ENCODE measurements around the gene NKAIN2. TPM values are rescaled to one million over a fixed set of nuclear protein-coding genes. Genes with fewer than 3 reads are reported as not detected.

Gene NKAIN2
- polyA plus RNA-seq, 1 donor from 2014 or later: not detected

- H3K4me1 Mint-ChIP-seq: no peaks in the 10 kb centered on the region
Measured at GRCh38 chr6:124490122-124490521, 686.5 kb downstream of the NKAIN2 start.

DNA sequence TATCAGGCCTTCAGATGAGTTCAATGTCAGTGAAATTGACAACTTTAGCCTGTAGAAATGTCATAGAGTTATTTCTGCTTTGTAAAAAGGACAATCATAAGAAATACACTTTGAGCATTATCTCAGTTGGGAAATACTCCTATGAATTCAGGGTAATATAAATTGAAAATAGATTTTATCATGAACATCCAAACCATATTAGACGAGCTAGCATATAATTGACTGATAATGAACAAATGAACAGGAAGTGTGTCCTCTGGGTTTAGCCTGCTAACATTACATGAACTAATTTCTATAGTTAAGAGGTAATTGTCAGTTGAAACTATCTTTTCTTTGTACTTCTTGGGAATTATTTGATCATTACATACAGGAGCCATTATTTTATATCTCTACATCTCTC lies 689.6 kb downstream of the NKAIN2 start:
- no peak overlapping the region for H3K4me3 Mint-ChIP-seq
- no peak overlapping the region for H3K27ac Mint-ChIP-seq
- peaks cover 0 to 9% (median 0%) of the 10 kb centered on the region in 3 donors for H3K9me3 Mint-ChIP-seq
- H3K27me3 Mint-ChIP-seq: no peaks in the 10 kb centered on the region
- H3K36me3 Mint-ChIP-seq: no peaks in the 10 kb centered on the region
- H3K4me1 Mint-ChIP-seq: no peaks in the 10 kb centered on the region

More at GRCh38 chr6:124490122-124490521, 686.5 kb downstream of the NKAIN2 start:
- peak overlapping the region in 1 of 3 donors; percentile 23 for H3K27ac Mint-ChIP-seq
- H3K36me3 Mint-ChIP-seq: no peaks in the 10 kb centered on the region
- peaks cover 0 to 5% (median 0%) of the 10 kb centered on the region in 3 donors for H3K9me3 Mint-ChIP-seq
- H3K4me3 Mint-ChIP-seq: no peak overlapping the region
- no peaks in the 10 kb centered on the region for H3K27me3 Mint-ChIP-seq

- Mint-ChIP-seq H3K36me3 (no peaks in the 10 kb centered on the region), H3K4me1 (no peaks in the 10 kb centered on the region), H3K27me3 (no peaks in the 10 kb centered on the region), H3K9me3 (peaks cover 0 to 4% (median 0%) of the 10 kb centered on the region in 3 donors), H3K4me3 (no peak overlapping the region), H3K27ac (no peak overlapping the region)
Measured at GRCh38 chr6:124494956-124495664, 691.4 kb downstream of the NKAIN2 start.

- H3K27me3 Mint-ChIP-seq: no peaks in the 10 kb centered on the region
- no peaks in the 10 kb centered on the region for H3K36me3 Mint-ChIP-seq
- no peak overlapping the region for H3K4me3 Mint-ChIP-seq
- peaks cover 0 to 1% (median 0%) of the 10 kb centered on the region in 3 donors for H3K4me1 Mint-ChIP-seq
- H3K27ac Mint-ChIP-seq: no peak overlapping the region
- peaks cover 0 to 4% (median 0%) of the 10 kb centered on the region in 3 donors for H3K9me3 Mint-ChIP-seq
Measured at GRCh38 chr6:124495665-124496190, 692.1 kb downstream of the NKAIN2 start.

GRCh38 chr6:124496334-124496733 lies 692.7 kb downstream of the NKAIN2 start:
- no peak overlapping the region for H3K4me3 Mint-ChIP-seq
- H3K36me3 Mint-ChIP-seq: no peaks in the 10 kb centered on the region
- no peak overlapping the region for H3K27ac Mint-ChIP-seq
- peaks cover 0 to 4% (median 0%) of the 10 kb centered on the region in 3 donors for H3K9me3 Mint-ChIP-seq
- H3K4me1 Mint-ChIP-seq: peaks cover 0 to 1% (median 0%) of the 10 kb centered on the region in 3 donors
- H3K27me3 Mint-ChIP-seq: no peaks in the 10 kb centered on the region

- no peaks in the 10 kb centered on the region for H3K36me3 Mint-ChIP-seq
- H3K27ac Mint-ChIP-seq: no peak overlapping the region
- H3K27me3 Mint-ChIP-seq: no peaks in the 10 kb centered on the region
- H3K9me3 Mint-ChIP-seq: peaks cover 2 to 15% (median 2%) of the 10 kb centered on the region in 3 donors
- no peak overlapping the region for H3K4me3 Mint-ChIP-seq
- H3K4me1 Mint-ChIP-seq: no peaks in the 10 kb centered on the region
Measured at GRCh38 chr6:124512431-124512830, 708.8 kb downstream of the NKAIN2 start.

GRCh38 chr6:124517339-124517738 lies 713.7 kb downstream of the NKAIN2 start:
- H3K4me1 Mint-ChIP-seq: no peaks in the 10 kb centered on the region
- H3K27ac Mint-ChIP-seq: no peak overlapping the region
- H3K9me3 Mint-ChIP-seq: peaks cover 2 to 20% (median 2%) of the 10 kb centered on the region in 3 donors
- peak overlapping the region in 1 of 4 donors; percentile 29 for H3K4me3 Mint-ChIP-seq
- H3K36me3 Mint-ChIP-seq: no peaks in the 10 kb centered on the region
- no peaks in the 10 kb centered on the region for H3K27me3 Mint-ChIP-seq

DNA sequence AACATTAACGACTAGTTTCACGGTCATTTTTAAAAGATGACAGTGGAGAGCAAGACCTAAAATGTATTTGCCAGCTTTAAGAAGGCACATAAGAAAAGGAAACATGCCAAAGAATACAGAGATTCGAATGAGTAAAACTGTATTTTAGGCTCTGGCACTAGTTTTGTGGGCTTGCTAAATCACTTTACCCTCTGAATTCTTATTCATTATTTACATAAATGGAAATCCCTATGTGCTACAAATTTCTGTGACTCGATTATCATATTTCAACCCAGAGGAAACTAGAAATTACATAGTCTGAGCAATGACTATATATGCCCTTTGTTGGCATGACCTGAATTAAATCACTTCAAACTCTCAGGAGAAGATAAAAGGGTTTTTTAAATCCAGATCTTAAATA lies 716.8 kb downstream of the NKAIN2 start:
- H3K4me1 Mint-ChIP-seq: no peaks in the 10 kb centered on the region
- no peak overlapping the region for H3K4me3 Mint-ChIP-seq
- H3K9me3 Mint-ChIP-seq: peaks cover 2 to 14% (median 3%) of the 10 kb centered on the region in 3 donors
- H3K36me3 Mint-ChIP-seq: no peaks in the 10 kb centered on the region
- H3K27me3 Mint-ChIP-seq: no peaks in the 10 kb centered on the region
- H3K27ac Mint-ChIP-seq: no peak overlapping the region

GRCh38 chr6:124522335-124522734 lies 718.7 kb downstream of the NKAIN2 start:
- no peak overlapping the region for H3K27ac Mint-ChIP-seq
- H3K9me3 Mint-ChIP-seq: peaks cover under 1 to 7% (median 3%) of the 10 kb centered on the region in 3 donors
- no peaks in the 10 kb centered on the region for H3K27me3 Mint-ChIP-seq
- no peaks in the 10 kb centered on the region for H3K4me1 Mint-ChIP-seq
- no peak overlapping the region for H3K4me3 Mint-ChIP-seq
- no peaks in the 10 kb centered on the region for H3K36me3 Mint-ChIP-seq

GRCh38 chr6:124524491-124525200 lies 721.0 kb downstream of the NKAIN2 start:
- H3K9me3 Mint-ChIP-seq: peaks cover 0 to 2% (median 0%) of the 10 kb centered on the region in 3 donors
- H3K36me3 Mint-ChIP-seq: no peaks in the 10 kb centered on the region
- no peaks in the 10 kb centered on the region for H3K27me3 Mint-ChIP-seq
- no peaks in the 10 kb centered on the region for H3K4me1 Mint-ChIP-seq
- no peak overlapping the region for H3K4me3 Mint-ChIP-seq
- no peak overlapping the region for H3K27ac Mint-ChIP-seq

DNA sequence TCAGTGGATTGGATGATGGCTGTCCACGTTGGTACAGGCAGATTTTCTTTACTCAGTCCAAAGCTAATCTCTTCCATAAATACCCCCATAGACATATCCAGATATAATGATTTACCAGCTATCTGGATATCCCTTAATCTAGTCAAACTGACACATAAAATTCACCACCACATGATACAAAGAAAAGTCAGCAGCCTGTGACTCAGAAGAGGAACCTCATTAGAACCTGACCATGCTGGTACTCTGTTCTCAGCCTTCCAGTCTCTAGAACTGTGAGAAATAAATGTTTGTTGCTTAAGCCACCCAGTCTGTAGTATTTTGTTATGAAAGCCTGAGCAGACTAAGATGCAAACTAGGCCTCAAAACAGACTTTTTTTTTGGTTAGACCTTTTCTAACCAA lies 727.3 kb downstream of the NKAIN2 start:
- no peak overlapping the region for H3K27ac Mint-ChIP-seq
- H3K27me3 Mint-ChIP-seq: no peaks in the 10 kb centered on the region
- H3K4me3 Mint-ChIP-seq: no peak overlapping the region
- no peaks in the 10 kb centered on the region for H3K4me1 Mint-ChIP-seq
- H3K9me3 Mint-ChIP-seq: peaks cover 0 to 2% (median 1%) of the 10 kb centered on the region in 3 donors
- no peaks in the 10 kb centered on the region for H3K36me3 Mint-ChIP-seq

DNA sequence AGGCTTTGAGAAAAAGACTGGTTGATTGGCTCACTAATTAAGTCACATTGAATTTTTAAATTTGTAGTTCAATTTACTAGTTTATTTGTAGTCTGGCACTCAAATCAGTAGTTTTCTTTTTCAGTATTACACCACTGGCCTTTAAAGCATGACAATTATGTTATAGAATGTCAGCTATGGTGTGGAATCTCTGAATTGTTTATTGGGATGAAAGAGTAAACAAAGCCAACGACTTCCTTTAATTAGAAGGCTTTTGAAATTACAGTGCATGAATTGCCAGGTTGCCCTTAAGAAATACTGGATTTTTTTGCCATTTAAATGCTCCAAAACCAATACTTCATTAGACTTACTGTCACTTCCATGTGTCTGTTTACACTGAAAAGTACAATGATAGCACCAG lies 731.6 kb downstream of the NKAIN2 start:
- peaks cover 1 to 4% (median 2%) of the 10 kb centered on the region in 3 donors for H3K9me3 Mint-ChIP-seq
- H3K4me3 Mint-ChIP-seq: no peak overlapping the region
- no peak overlapping the region for H3K27ac Mint-ChIP-seq
- no peaks in the 10 kb centered on the region for H3K27me3 Mint-ChIP-seq
- H3K36me3 Mint-ChIP-seq: no peaks in the 10 kb centered on the region
- no peaks in the 10 kb centered on the region for H3K4me1 Mint-ChIP-seq

DNA sequence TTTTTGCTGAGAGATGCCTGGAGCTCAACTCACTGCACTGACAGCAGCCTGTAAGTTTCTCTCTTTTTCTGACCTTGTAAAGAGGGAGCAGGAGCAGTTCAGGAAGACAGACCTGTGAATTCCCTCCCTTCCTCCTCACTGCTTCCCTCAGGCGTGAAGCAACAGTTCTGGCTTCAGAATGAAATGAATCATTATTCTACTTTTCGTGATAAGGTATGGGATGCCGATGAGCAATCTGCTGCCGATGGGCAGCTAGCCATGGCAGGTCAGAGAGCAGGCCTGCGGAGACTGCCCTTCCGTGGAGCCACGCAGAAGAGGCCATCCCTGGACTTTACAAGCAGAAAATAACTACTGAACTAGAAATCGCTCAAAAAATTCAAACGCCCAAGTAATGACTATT lies 732.1 kb downstream of the NKAIN2 start:
- H3K9me3 Mint-ChIP-seq: peaks cover 1 to 4% (median 2%) of the 10 kb centered on the region in 3 donors
- H3K27ac Mint-ChIP-seq: no peak overlapping the region
- no peaks in the 10 kb centered on the region for H3K4me1 Mint-ChIP-seq
- H3K27me3 Mint-ChIP-seq: no peaks in the 10 kb centered on the region
- no peaks in the 10 kb centered on the region for H3K36me3 Mint-ChIP-seq
- no peak overlapping the region for H3K4me3 Mint-ChIP-seq

DNA sequence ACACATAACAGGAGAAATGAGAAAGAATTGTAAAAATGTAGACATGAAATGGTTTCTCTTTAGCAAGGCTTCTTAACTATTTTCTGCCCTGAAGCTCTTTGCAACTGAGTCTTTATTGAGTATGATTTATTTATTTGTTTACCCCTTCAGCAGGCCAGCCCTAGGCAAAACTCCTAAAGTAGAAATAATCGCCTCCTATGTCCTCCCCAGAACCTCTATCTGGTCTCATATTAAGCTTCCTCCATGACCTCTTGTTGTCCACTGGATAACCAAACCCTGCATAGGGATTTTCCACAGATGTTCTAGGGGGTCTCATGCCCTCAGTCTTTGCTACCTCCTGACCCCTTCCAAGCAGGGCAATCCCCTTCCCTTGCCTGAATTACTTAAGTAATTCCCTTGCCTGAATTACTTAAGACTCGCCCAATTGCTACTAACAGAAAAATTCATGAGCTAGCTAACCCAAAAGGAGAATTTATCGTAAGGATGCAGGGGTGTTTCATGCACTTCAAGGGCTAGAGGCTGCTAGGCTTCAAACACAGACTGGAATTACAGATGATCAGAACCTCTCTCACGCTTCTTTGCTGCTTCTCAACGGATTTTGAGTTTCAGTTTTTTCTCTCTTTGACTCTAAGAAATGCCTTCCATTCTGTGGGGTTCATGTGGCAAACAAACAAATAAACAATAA lies 732.6 kb downstream of the NKAIN2 start:
- Mint-ChIP-seq H3K36me3 (no peaks in the 10 kb centered on the region), H3K9me3 (peaks cover 1 to 4% (median 2%) of the 10 kb centered on the region in 3 donors), H3K27ac (no peak overlapping the region), H3K4me1 (no peaks in the 10 kb centered on the region), H3K27me3 (no peaks in the 10 kb centered on the region), H3K4me3 (no peak overlapping the region)

DNA sequence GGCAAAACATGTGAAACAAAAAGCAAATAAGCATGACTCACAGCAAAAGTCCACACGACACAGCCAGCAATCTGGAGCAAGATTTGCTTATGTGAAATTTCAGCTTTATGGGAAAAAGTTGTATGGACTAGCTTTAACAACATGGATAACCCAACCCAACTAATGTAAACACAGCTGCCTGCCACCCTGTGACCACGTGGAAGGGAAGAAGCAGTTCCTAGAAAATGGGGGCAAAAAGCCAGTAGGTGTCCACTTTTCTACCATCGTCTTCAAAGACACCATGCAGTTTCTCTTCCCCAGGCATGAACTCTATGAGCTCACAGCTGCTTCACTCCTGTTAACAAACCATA lies 733.2 kb downstream of the NKAIN2 start:
- H3K4me3 Mint-ChIP-seq: no peak overlapping the region
- no peak overlapping the region for H3K27ac Mint-ChIP-seq
- H3K36me3 Mint-ChIP-seq: no peaks in the 10 kb centered on the region
- H3K4me1 Mint-ChIP-seq: no peaks in the 10 kb centered on the region
- H3K27me3 Mint-ChIP-seq: no peaks in the 10 kb centered on the region
- peaks cover 1 to 4% (median 2%) of the 10 kb centered on the region in 3 donors for H3K9me3 Mint-ChIP-seq

Measured in IgD-negative memory B cell (primary cell).